B cell (primary cell): ENCODE measurements around the gene TSPO.

Source experiments
- CTCF ChIP-seq: fragments of 200-600 bp; IDR thresholded peaks from one replicate; pipeline ENCODE4 v1.8.0; 2022; ENCODE audit warnings: antibody characterized with exemption, mild to moderate bottlenecking
- EZH2 ChIP-seq: IDR thresholded peaks from 2 replicates; pipeline ENCODE4 v1.6.1; 2012; ENCODE audit warnings: borderline replicate concordance, low read depth, mild to moderate bottlenecking, moderate library complexity, low read length; ENCODE audit not compliant: insufficient read depth, poor library complexity, severe bottlenecking

- no peak for TF ChIP-seq CTCF
- TF ChIP-seq EZH2, result no peak
Observed at GRCh38 chr22:43182118-43182517, 30.8 kb downstream of the TSPO start.
